Measurements from ENCODE around the gene TTC17.
A peak's percentile ranks its signal among the peaks of the same experiment; 100 is the strongest.
"Not testable (repeated sequence)": the region's sequence is repeated elsewhere in the genome, so short reads cannot be mapped to it uniquely, and the experiment has no call there.

The TTC17 gene

GRCh38 chr11:43443811-43444210 is 85.1 kb downstream of the TTC17 start:
- no peak for DNase-seq (ENCODE audit: low read depth)
- H3K4me3 ChIP-seq (ENCODE audit: low read depth, low read length) = no peak overlapping the region
- TF ChIP-seq MYC (IDR thresholded peaks at IDR 0.05; ENCODE audit: low read depth, low read length) (no peak), POLR2A (IDR thresholded peaks at IDR 0.05; ENCODE audit: extremely low read depth, insufficient read length) (no peak), CTCF (IDR thresholded peaks at IDR 0.05; ENCODE audit: low read depth, low read length) (no peak), MAX (IDR thresholded peaks at IDR 0.05; ENCODE audit: low read depth, low read length) (no peak)

GRCh38 chr11:43447151-43447550 is 88.4 kb downstream of the TTC17 start:
- no peak for DNase-seq (ENCODE audit: low read depth)
- no peak for TF ChIP-seq MYC (IDR thresholded peaks at IDR 0.05; ENCODE audit: low read depth, low read length)
- no peak for TF ChIP-seq MAX (IDR thresholded peaks at IDR 0.05; ENCODE audit: low read depth, low read length)
- no peak for TF ChIP-seq POLR2A (IDR thresholded peaks at IDR 0.05; ENCODE audit: extremely low read depth, insufficient read length)
- no peak for TF ChIP-seq CTCF (IDR thresholded peaks at IDR 0.05; ENCODE audit: low read depth, low read length)
- no peak overlapping the region for H3K4me3 ChIP-seq (ENCODE audit: low read depth, low read length)

- no peak for TF ChIP-seq CTCF (IDR thresholded peaks at IDR 0.05; ENCODE audit: low read depth, low read length)
- no peak for TF ChIP-seq MYC (IDR thresholded peaks at IDR 0.05; ENCODE audit: low read depth, low read length)
- no peak for TF ChIP-seq POLR2A (IDR thresholded peaks at IDR 0.05; ENCODE audit: extremely low read depth, insufficient read length)
- TF ChIP-seq MAX (IDR thresholded peaks at IDR 0.05; ENCODE audit: low read depth, low read length) = no peak
- no peak for DNase-seq (ENCODE audit: low read depth)
- no peak overlapping the region for H3K4me3 ChIP-seq (ENCODE audit: low read depth, low read length)
These were observed 99.8 kb downstream of the TTC17 start for GRCh38 chr11:43458486-43458885.

- TF ChIP-seq POLR2A (IDR thresholded peaks at IDR 0.05; ENCODE audit: extremely low read depth, insufficient read length) = no peak
- no peak for TF ChIP-seq MYC (IDR thresholded peaks at IDR 0.05; ENCODE audit: low read depth, low read length)
- TF ChIP-seq MAX (IDR thresholded peaks at IDR 0.05; ENCODE audit: low read depth, low read length) = no peak
- DNase-seq (ENCODE audit: low read depth) = no peak
- no peak overlapping the region for H3K4me3 ChIP-seq (ENCODE audit: low read depth, low read length)
These were observed 100.5 kb downstream of the TTC17 start for GRCh38 chr11:43459246-43459645.

- TF ChIP-seq MYC (IDR thresholded peaks at IDR 0.05; ENCODE audit: low read depth, low read length) (no peak), POLR2A (IDR thresholded peaks at IDR 0.05; ENCODE audit: extremely low read depth, insufficient read length) (no peak), MAX (IDR thresholded peaks at IDR 0.05; ENCODE audit: low read depth, low read length) (no peak), CTCF (IDR thresholded peaks at IDR 0.05; ENCODE audit: low read depth, low read length) (no peak)
- H3K4me3 ChIP-seq (ENCODE audit: low read depth, low read length) = no peak overlapping the region
- no peak for DNase-seq (ENCODE audit: low read depth)
These were observed 103.6 kb downstream of the TTC17 start for GRCh38 chr11:43462359-43462758.

- H3K4me3 ChIP-seq (ENCODE audit: low read depth, low read length) = no peak overlapping the region
- TF ChIP-seq MYC (IDR thresholded peaks at IDR 0.05; ENCODE audit: low read depth, low read length) (no peak), CTCF (IDR thresholded peaks at IDR 0.05; ENCODE audit: low read depth, low read length) (no peak), MAX (IDR thresholded peaks at IDR 0.05; ENCODE audit: low read depth, low read length) (no peak), POLR2A (IDR thresholded peaks at IDR 0.05; ENCODE audit: extremely low read depth, insufficient read length) (no peak)
- peak; percentile 5 for DNase-seq (ENCODE audit: low read depth)
These were observed 109.2 kb downstream of the TTC17 start for GRCh38 chr11:43467958-43468357.

GRCh38 chr11:43477491-43477890 is 118.8 kb downstream of the TTC17 start:
- DNase-seq (ENCODE audit: low read depth); H3K4me3 ChIP-seq (ENCODE audit: low read depth, low read length): not testable (repeated sequence)

Data from NB4 (cell line).